Astrocyte (in vitro differentiated cells and primary cell): ENCODE measurements around the gene GREM1.

ENCODE experiments used
- CTCF ChIP-seq: IDR thresholded peaks from 2 replicates; pipeline ENCODE4 v1.5.1; 2011; ENCODE audit warnings: low read depth, mild to moderate bottlenecking, inconsistent platforms, low read length, moderate library complexity; ENCODE audit not compliant: insufficient read depth
- EZH2 ChIP-seq: IDR thresholded peaks from 2 replicates; pipeline ENCODE4 v1.6.1; 2012; ENCODE audit warnings: mild to moderate bottlenecking, low read length, inconsistent platforms; ENCODE audit not compliant: insufficient read depth

DNA sequence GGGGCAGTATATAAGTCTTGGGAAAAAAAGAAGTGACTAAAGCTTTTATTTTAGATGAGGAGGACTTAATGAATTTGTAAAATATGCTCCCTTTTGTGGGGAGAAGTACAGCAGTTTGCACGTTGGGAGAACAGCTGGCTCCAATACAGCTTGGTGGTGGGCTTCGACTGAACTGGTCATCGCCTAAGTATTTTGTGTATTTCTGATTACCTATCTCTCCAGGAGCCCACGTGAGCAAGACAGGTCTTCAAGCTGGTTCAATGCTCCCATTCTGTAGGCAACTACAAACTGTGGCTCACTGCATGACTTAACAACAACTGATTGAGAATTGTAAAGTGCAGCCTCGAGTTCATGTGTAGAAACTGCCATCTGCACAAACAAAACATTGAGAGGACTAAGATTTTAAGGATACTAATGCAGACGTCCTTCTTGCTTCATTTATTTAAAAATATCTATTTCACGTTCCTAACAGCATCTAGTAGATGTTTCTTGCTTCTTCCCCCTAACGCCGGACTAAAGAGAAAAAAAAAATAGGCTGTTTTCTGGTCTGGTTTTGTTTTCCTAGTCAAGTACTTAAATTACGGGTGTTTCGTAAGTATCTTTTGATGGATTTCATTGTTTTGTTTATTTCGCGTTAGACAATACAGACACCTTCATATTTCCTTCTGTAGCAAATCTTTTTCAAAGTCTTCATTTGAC lies 1.4 kb upstream of the GREM1 start:
- no peak for TF ChIP-seq CTCF
- no peak for TF ChIP-seq EZH2
